GM12878 (cell line): ENCODE measurements around the gene GRIN2D. TPM values are rescaled to one million over a fixed set of nuclear protein-coding genes. Genes with fewer than 3 reads are reported as not detected.

ENCODE experiments used
- BHLHE40 ChIP-seq, 2 experiments: fragments of 450-650 bp in 1 of 2; IDR thresholded peaks; 2 replicates each; pipeline ENCODE4 v1.6.1; 2011 to 2017; ENCODE audit warnings: low read depth in 2 of 2, borderline replicate concordance in 1 of 2, improper control_type of control experiment in 1 of 2, low read length in 1 of 2, mild to moderate bottlenecking in 1 of 2
- CEBPB ChIP-seq, 2 experiments: fragments of 150-350 bp in 1 of 2; IDR thresholded peaks; 2 replicates each; pipeline ENCODE4 v1.6.1; 2012 to 2014; ENCODE audit warnings: low read depth in 2 of 2, low read length in 2 of 2, borderline replicate concordance in 1 of 2, inconsistent platforms in 1 of 2
- CREM ChIP-seq: IDR thresholded peaks from 2 replicates; pipeline ENCODE4 v1.6.1; 2014; ENCODE audit warnings: antibody characterized with exemption, low read depth
- EGR1 ChIP-seq, 2 experiments: IDR thresholded peaks; 1 replicate in 1 of 2; 2 replicates in 1 of 2; pipeline ENCODE4 v1.6.1; 2011 to 2012; ENCODE audit warnings: low read depth in 2 of 2, low read length in 2 of 2, borderline replicate concordance in 1 of 2, mild to moderate bottlenecking in 1 of 2, moderate library complexity in 1 of 2
- IKZF1 ChIP-seq: fragments of 450-650 bp; conservative IDR thresholded peaks from 2 replicates; pipeline ENCODE4 v1.6.1; 2017; ENCODE audit warnings: antibody characterized with exemption, mild to moderate bottlenecking
- JUND ChIP-seq: IDR thresholded peaks from 2 replicates; pipeline ENCODE4 v1.6.1; 2012; ENCODE audit warnings: low read depth, mild to moderate bottlenecking, low read length, improper control_type of control experiment, moderate library complexity
- LARP7 ChIP-seq: fragments of 450-650 bp; IDR thresholded peaks from 2 replicates; pipeline ENCODE4 v1.6.1; 2017; ENCODE audit warnings: mild to moderate bottlenecking
- MTA2 ChIP-seq: fragments of 450-650 bp; IDR thresholded peaks from 2 replicates; pipeline ENCODE4 v1.6.1; 2016; ENCODE audit warnings: low read depth, mild to moderate bottlenecking, moderate library complexity
- POLR2A ChIP-seq: IDR thresholded peaks from 2 replicates; pipeline ENCODE4 v1.6.1; 2011; ENCODE audit warnings: low read depth, mild to moderate bottlenecking, low read length
- SP1 ChIP-seq: IDR thresholded peaks from one replicate; pipeline ENCODE4 v1.6.1; 2011; ENCODE audit warnings: low read depth, low read length
- ZNF384 ChIP-seq: IDR thresholded peaks from 2 replicates; pipeline ENCODE4 v1.6.1; 2012; ENCODE audit warnings: low read depth, mild to moderate bottlenecking, low read length, improper control_type of control experiment, borderline replicate concordance
- polyA plus RNA-seq, 11 experiments: library from polyadenylated mRNA; depleted of rRNA in 4 of 11; unstranded in 6 of 11; stranded (reverse) in 5 of 11; fragments of >200 nt; fragmentation: Nextera tagmentation in 4 of 11; fragmentation: Illumina TruSeq in 1 of 11; extraction: Ambion mirVana in 4 of 11; extraction: Trizol in 1 of 11; gene quantifications; 1 replicate in 1 of 11; 2 replicates in 10 of 11; pipeline versions ENCODE4 v1.2.1 to v1.2.3, GENCODE V29; 2011 to 2016; ENCODE audit warnings: inconsistent platforms in 2 of 11, missing spikeins in 2 of 11, low read depth in 1 of 11
- total RNA-seq, 4 experiments: library from RNA; depleted of rRNA in 3 of 4; stranded (reverse); fragments of >200 nt in 3 of 4; fragmentation: Illumina TruSeq in 1 of 4; extraction: Trizol in 1 of 4; gene quantifications; 2 replicates each; pipeline versions ENCODE4 v1.2.1 to v1.2.3, GENCODE V29; 2013 to 2021
- TF ChIP-seq, protein P1 (sequence below): fragments of 450-650 bp; IDR thresholded peaks from 2 replicates; pipeline ENCODE4 v1.6.1; 2016; ENCODE audit warnings: mild to moderate bottlenecking
- TF ChIP-seq, protein P2 (sequence below): fragments of 450-650 bp; IDR thresholded peaks from 2 replicates; pipeline ENCODE4 v1.6.1; 2017; ENCODE audit warnings: borderline replicate concordance
- TF ChIP-seq, protein P3 (sequence below): fragments of 450-650 bp; IDR thresholded peaks from 2 replicates; pipeline ENCODE4 v1.6.1; 2016; ENCODE audit warnings: mild to moderate bottlenecking
- TF ChIP-seq, protein P4 (sequence below): fragments of 450-650 bp; IDR thresholded peaks from 2 replicates; pipeline ENCODE4 v1.6.1; 2017; ENCODE audit warnings: low read depth, mild to moderate bottlenecking, moderate library complexity
- TF ChIP-seq, protein P5 (sequence below), 3 experiments: IDR thresholded peaks in 2 of 3; conservative IDR thresholded peaks in 1 of 3; 2 replicates each; pipeline ENCODE4 v1.5.1; 2011; ENCODE audit warnings: low read depth in 3 of 3, low read length in 3 of 3, mild to moderate bottlenecking in 3 of 3, control low read depth in 2 of 3, moderate library complexity in 2 of 3, inconsistent platforms in 1 of 3, mixed read lengths in 1 of 3; ENCODE audit not compliant: control insufficient read depth in 2 of 3, insufficient read depth in 1 of 3; ENCODE audit errors: extremely low read depth in 1 of 3
- TF ChIP-seq, protein P6 (sequence below): fragments of 450-650 bp; IDR thresholded peaks from 2 replicates; pipeline ENCODE4 v1.6.1; 2014; ENCODE audit warnings: mild to moderate bottlenecking

The GRIN2D gene
- total and polyA plus RNA-seq, 10 of the 15 experiments (the other 5 are each of a cell fraction or from before 2014, with no cell fraction given), result 0.03 to 0.38 (median 0.04) TPM; not detected in 3

DNA sequence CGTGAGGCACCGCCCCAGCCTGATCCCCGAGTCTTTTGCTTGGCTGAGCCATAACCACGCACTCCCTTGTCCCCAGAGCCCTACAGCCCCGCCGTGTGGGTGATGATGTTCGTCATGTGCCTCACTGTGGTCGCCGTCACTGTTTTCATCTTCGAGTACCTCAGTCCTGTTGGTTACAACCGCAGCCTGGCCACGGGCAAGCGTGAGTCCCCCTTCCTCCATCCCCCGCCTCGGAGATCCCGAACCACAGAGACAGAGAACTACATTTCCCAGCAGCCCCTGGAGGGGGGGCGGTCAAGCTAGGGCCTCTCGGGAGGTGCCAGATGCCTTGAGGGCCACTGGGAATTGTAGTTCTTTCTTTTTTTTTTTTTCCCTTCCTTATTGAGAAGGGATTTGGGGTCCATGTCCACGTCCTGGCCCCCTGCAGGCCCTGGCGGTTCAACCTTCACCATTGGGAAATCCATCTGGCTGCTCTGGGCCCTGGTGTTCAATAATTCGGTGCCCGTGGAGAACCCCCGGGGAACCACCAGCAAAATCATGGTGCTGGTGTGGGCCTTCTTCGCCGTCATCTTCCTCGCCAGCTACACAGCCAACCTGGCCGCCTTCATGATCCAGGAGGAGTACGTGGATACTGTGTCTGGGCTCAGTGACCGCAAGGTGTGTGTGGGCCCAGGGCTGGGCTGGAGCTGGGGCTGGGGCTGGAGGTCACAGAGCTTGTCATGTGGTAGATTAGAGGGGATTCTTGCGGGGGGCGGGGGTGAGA lies 25.9 kb downstream of the GRIN2D start (continued):
- TF ChIP-seq, protein P1, sequence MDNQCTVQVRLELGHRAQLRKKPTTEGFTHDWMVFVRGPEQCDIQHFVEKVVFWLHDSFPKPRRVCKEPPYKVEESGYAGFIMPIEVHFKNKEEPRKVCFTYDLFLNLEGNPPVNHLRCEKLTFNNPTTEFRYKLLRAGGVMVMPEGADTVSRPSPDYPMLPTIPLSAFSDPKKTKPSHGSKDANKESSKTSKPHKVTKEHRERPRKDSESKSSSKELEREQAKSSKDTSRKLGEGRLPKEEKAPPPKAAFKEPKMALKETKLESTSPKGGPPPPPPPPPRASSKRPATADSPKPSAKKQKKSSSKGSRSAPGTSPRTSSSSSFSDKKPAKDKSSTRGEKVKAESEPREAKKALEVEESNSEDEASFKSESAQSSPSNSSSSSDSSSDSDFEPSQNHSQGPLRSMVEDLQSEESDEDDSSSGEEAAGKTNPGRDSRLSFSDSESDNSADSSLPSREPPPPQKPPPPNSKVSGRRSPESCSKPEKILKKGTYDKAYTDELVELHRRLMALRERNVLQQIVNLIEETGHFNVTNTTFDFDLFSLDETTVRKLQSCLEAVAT, result 0 out of 2 replicates have a peak, but pooled peaks have one; percentile 50
- TF ChIP-seq CREM (peak; percentile 94), IKZF1 (peak; percentile 96), LARP7 (peak; percentile 66; the same call in 1 of the 2 replicates), SP1 (peak; percentile 24), POLR2A (no peak), CEBPB (IDR thresholded peaks at IDR 0.05; ENCODE audit: borderline replicate concordance in 1 of 2, low read depth in 2 of 2, low read length in 2 of 2) (no peak), EGR1 (IDR thresholded peaks at IDR 0.05; ENCODE audit: borderline replicate concordance in 1 of 2, low read depth in 2 of 2, low read length in 2 of 2) (peak in 1 of 2 experiments; percentile 47; a peak in 1 of 3 replicates), JUND (no peak), BHLHE40 (IDR thresholded peaks at IDR 0.05; ENCODE audit: borderline replicate concordance in 1 of 2, low read depth in 2 of 2, low read length in 1 of 2) (peak; percentile 84 to 93), MTA2 (0 out of 2 replicates have a peak, but pooled peaks have one; percentile 42), ZNF384 (peak; percentile 79)
- TF ChIP-seq, protein P2, sequence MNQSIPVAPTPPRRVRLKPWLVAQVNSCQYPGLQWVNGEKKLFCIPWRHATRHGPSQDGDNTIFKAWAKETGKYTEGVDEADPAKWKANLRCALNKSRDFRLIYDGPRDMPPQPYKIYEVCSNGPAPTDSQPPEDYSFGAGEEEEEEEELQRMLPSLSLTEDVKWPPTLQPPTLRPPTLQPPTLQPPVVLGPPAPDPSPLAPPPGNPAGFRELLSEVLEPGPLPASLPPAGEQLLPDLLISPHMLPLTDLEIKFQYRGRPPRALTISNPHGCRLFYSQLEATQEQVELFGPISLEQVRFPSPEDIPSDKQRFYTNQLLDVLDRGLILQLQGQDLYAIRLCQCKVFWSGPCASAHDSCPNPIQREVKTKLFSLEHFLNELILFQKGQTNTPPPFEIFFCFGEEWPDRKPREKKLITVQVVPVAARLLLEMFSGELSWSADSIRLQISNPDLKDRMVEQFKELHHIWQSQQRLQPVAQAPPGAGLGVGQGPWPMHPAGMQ, result peak; percentile 65; the same call in 1 of the 2 replicates
- TF ChIP-seq, protein P3, sequence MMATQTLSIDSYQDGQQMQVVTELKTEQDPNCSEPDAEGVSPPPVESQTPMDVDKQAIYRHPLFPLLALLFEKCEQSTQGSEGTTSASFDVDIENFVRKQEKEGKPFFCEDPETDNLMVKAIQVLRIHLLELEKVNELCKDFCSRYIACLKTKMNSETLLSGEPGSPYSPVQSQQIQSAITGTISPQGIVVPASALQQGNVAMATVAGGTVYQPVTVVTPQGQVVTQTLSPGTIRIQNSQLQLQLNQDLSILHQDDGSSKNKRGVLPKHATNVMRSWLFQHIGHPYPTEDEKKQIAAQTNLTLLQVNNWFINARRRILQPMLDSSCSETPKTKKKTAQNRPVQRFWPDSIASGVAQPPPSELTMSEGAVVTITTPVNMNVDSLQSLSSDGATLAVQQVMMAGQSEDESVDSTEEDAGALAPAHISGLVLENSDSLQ, result 0 out of 2 replicates have a peak, but pooled peaks have one; percentile 2
- TF ChIP-seq, protein P4, sequence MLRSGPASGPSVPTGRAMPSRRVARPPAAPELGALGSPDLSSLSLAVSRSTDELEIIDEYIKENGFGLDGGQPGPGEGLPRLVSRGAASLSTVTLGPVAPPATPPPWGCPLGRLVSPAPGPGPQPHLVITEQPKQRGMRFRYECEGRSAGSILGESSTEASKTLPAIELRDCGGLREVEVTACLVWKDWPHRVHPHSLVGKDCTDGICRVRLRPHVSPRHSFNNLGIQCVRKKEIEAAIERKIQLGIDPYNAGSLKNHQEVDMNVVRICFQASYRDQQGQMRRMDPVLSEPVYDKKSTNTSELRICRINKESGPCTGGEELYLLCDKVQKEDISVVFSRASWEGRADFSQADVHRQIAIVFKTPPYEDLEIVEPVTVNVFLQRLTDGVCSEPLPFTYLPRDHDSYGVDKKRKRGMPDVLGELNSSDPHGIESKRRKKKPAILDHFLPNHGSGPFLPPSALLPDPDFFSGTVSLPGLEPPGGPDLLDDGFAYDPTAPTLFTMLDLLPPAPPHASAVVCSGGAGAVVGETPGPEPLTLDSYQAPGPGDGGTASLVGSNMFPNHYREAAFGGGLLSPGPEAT, result peak; percentile 36; the same call in 1 of the 2 replicates
- TF ChIP-seq, protein P5, sequence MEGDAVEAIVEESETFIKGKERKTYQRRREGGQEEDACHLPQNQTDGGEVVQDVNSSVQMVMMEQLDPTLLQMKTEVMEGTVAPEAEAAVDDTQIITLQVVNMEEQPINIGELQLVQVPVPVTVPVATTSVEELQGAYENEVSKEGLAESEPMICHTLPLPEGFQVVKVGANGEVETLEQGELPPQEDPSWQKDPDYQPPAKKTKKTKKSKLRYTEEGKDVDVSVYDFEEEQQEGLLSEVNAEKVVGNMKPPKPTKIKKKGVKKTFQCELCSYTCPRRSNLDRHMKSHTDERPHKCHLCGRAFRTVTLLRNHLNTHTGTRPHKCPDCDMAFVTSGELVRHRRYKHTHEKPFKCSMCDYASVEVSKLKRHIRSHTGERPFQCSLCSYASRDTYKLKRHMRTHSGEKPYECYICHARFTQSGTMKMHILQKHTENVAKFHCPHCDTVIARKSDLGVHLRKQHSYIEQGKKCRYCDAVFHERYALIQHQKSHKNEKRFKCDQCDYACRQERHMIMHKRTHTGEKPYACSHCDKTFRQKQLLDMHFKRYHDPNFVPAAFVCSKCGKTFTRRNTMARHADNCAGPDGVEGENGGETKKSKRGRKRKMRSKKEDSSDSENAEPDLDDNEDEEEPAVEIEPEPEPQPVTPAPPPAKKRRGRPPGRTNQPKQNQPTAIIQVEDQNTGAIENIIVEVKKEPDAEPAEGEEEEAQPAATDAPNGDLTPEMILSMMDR (IDR thresholded peaks at IDR 0.05 in 2 of 3, conservative IDR thresholded peaks at IDR 0.05 in 1 of 3; ENCODE audit: control insufficient read depth in 2 of 3, extremely low read depth in 1 of 3, insufficient read depth in 1 of 3, low read depth in 3 of 3, low read length in 3 of 3), result no peak
- TF ChIP-seq, protein P6, sequence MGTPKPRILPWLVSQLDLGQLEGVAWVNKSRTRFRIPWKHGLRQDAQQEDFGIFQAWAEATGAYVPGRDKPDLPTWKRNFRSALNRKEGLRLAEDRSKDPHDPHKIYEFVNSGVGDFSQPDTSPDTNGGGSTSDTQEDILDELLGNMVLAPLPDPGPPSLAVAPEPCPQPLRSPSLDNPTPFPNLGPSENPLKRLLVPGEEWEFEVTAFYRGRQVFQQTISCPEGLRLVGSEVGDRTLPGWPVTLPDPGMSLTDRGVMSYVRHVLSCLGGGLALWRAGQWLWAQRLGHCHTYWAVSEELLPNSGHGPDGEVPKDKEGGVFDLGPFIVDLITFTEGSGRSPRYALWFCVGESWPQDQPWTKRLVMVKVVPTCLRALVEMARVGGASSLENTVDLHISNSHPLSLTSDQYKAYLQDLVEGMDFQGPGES, result no peak
